ENCODE measurements around the gene TBC1D22A.

TBC1D22A gene

DNA sequence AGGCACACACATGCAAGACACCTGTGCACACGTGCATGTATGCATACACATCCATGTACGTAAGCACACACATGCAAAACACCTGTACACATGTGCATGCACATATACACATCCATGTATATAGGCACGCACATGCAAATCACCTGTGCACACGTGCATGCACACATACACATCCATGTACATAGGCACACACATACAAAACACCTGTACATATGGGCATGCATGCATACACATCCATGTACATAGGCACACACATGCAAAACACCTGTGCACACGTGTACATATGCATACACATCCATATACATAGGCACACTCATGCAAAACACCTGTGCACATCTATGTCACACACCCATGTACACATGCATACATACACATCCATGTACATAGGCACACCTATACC lies 458.3 kb downstream of the TBC1D22A start:
- no peak for DNase-seq
- H3K27ac ChIP-seq (ENCODE audit: insufficient read depth, low read length, poor library complexity, severe bottlenecking): no peak overlapping the region
- no peaks in the 10 kb centered on the region for H3K27me3 ChIP-seq (replicated peaks; ENCODE audit: control insufficient read depth, insufficient read depth, low read length, poor library complexity, severe bottlenecking)
- H3K9me3 ChIP-seq (ENCODE audit: control insufficient read depth, low read length): no peaks in the 10 kb centered on the region
- no peaks in the 10 kb centered on the region for H3K36me3 ChIP-seq (ENCODE audit: control insufficient read depth, insufficient read depth, low read length)
- H3K4me1 ChIP-seq (ENCODE audit: control insufficient read depth, insufficient read depth, low read length, poor library complexity, severe bottlenecking): no peaks in the 10 kb centered on the region
- no peak overlapping the region for H3K4me3 ChIP-seq (ENCODE audit: insufficient read depth, low read depth, low read length, poor library complexity, severe bottlenecking)

DNA sequence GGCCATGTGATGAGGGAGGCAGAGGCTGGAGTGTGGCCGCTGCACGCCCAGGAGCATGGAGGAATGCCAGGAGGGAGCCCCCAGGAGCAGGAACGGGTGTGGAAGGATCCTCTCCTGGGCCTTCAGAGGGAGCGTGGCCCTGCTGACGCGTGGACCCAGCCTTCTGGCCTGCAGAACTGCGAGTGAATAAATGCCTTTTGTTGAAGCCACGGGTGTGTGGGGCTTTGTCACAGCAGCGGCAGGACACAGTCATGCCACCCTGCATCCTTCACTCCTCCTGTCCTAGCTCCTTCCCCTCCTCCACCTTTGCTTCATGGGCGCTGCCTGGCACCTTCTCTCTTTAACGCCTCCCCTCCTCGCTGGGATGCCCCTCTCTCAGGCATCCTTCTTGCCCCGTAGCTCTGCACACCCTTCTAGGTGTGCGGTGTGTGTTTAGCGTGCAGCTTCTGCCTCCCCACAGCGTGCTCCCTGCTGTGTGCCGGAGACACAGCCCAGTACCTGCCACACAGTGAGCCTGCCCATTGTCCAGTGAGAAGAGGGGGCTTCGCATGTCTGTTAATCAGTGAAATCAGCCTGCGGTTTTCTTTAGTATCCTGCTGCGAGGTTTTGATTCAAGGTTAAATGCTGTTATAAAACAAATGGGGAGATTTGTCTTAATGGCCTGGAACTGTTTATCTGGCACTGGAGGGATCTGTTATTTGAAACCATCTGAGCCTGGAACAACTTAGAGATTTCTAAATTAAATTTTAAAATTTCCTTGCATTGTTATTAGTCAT lies 459.6 kb downstream of the TBC1D22A start:
- Histone ChIP-seq H3K4me1 (ENCODE audit: control insufficient read depth, insufficient read depth, low read length, poor library complexity, severe bottlenecking) (no peaks in the 10 kb centered on the region), H3K4me3 (ENCODE audit: insufficient read depth, low read depth, low read length, poor library complexity, severe bottlenecking) (no peak overlapping the region)

More for the DNA sequence above, 459.6 kb downstream of the TBC1D22A start:
- no peak for DNase-seq
- H3K27ac ChIP-seq (ENCODE audit: insufficient read depth, low read length, poor library complexity, severe bottlenecking): no peak overlapping the region
- no peaks in the 10 kb centered on the region for H3K36me3 ChIP-seq (ENCODE audit: control insufficient read depth, insufficient read depth, low read length)
- H3K27me3 ChIP-seq (replicated peaks; ENCODE audit: control insufficient read depth, insufficient read depth, low read length, poor library complexity, severe bottlenecking): no peaks in the 10 kb centered on the region
- H3K9me3 ChIP-seq (ENCODE audit: control insufficient read depth, low read length): no peaks in the 10 kb centered on the region

Data from effector memory CD4-positive, alpha-beta T cell (primary cell).